ENCODE measurements around the gene PLAGL2. TPM values are rescaled to one million over a fixed set of nuclear protein-coding genes. Genes with fewer than 3 reads are reported as not detected.
A peak's percentile ranks its signal among the peaks of the same experiment; 100 is the strongest.

The PLAGL2 gene
- total RNA-seq, 1 donor from 2014 or later: 126 TPM

GRCh38 chr20:32237419-32237818, 29.9 kb upstream of the PLAGL2 start:
- no peaks in the 10 kb centered on the region for H3K9me3 Mint-ChIP-seq
- no peaks in the 10 kb centered on the region for H3K27me3 Mint-ChIP-seq (ENCODE audit: low read depth)
- no peak overlapping the region for H3K4me3 Mint-ChIP-seq (ENCODE audit: low read depth)
- peak overlapping the region; percentile 39 for H3K27ac Mint-ChIP-seq
- no peak for DNase-seq (ENCODE audit: low spot score)
- intact Hi-C loops (cut with micrococcal nuclease): no loop called here
- H3K4me1 Mint-ChIP-seq (ENCODE audit: low read depth): peaks cover 28% of the 10 kb centered on the region
- H3K36me3 Mint-ChIP-seq (ENCODE audit: low read depth): peaks cover 47% of the 10 kb centered on the region

GRCh38 chr20:32236819-32237218, 29.3 kb upstream of the PLAGL2 start:
- H3K4me3 Mint-ChIP-seq (ENCODE audit: low read depth): no peak overlapping the region
- H3K9me3 Mint-ChIP-seq: no peaks in the 10 kb centered on the region
- intact Hi-C loops (cut with micrococcal nuclease): loop anchor here (1.0 kb wide), 1 partner anchor 32 kb away; no protein-coding TSS in a partner anchor
- peaks cover 52% of the 10 kb centered on the region for H3K36me3 Mint-ChIP-seq (ENCODE audit: low read depth)
- peaks cover 34% of the 10 kb centered on the region for H3K4me1 Mint-ChIP-seq (ENCODE audit: low read depth)
- no peaks in the 10 kb centered on the region for H3K27me3 Mint-ChIP-seq (ENCODE audit: low read depth)
- peak overlapping the region; percentile 39 for H3K27ac Mint-ChIP-seq
- no peak for DNase-seq (ENCODE audit: low spot score)

- intact Hi-C loops (cut with micrococcal nuclease): loop anchor here (1.0 kb wide), 1 partner anchor 33 kb away; no protein-coding TSS in a partner anchor
- H3K27me3 Mint-ChIP-seq (ENCODE audit: low read depth): no peaks in the 10 kb centered on the region
- DNase-seq (ENCODE audit: low spot score): no peak
- peak overlapping the region; percentile 49 for H3K27ac Mint-ChIP-seq
- H3K4me3 Mint-ChIP-seq (ENCODE audit: low read depth): no peak overlapping the region
- no peaks in the 10 kb centered on the region for H3K9me3 Mint-ChIP-seq
- H3K36me3 Mint-ChIP-seq (ENCODE audit: low read depth): peaks cover 59% of the 10 kb centered on the region
- H3K4me1 Mint-ChIP-seq (ENCODE audit: low read depth): peaks cover 42% of the 10 kb centered on the region
Measured at GRCh38 chr20:32236048-32236533, 28.5 kb upstream of the PLAGL2 start.

- peaks cover 65% of the 10 kb centered on the region for H3K36me3 Mint-ChIP-seq (ENCODE audit: low read depth)
- no peak overlapping the region for H3K4me3 Mint-ChIP-seq (ENCODE audit: low read depth)
- H3K27me3 Mint-ChIP-seq (ENCODE audit: low read depth): no peaks in the 10 kb centered on the region
- H3K9me3 Mint-ChIP-seq: no peaks in the 10 kb centered on the region
- peak overlapping the region; percentile 62 for H3K27ac Mint-ChIP-seq
- DNase-seq (ENCODE audit: low spot score): no peak
- H3K4me1 Mint-ChIP-seq (ENCODE audit: low read depth): peaks cover 47% of the 10 kb centered on the region
- intact Hi-C loops (cut with micrococcal nuclease): loop anchor here (1.0 kb wide), 1 partner anchor 34 kb away; no protein-coding TSS in a partner anchor
Measured at GRCh38 chr20:32235331-32236047, 27.9 kb upstream of the PLAGL2 start.

- peak overlapping the region; percentile 38 for H3K27ac Mint-ChIP-seq
Measured at GRCh38 chr20:32234135-32234808, 26.7 kb upstream of the PLAGL2 start.

GRCh38 chr20:32233286-32233685, 25.7 kb upstream of the PLAGL2 start:
- Mint-ChIP-seq H3K4me3 (ENCODE audit: low read depth) (peak overlapping the region; percentile 5), H3K27ac (peak overlapping the region; percentile 97), H3K4me1 (ENCODE audit: low read depth) (peaks cover 38% of the 10 kb centered on the region), H3K36me3 (ENCODE audit: low read depth) (peaks cover 80% of the 10 kb centered on the region), H3K9me3 (no peaks in the 10 kb centered on the region), H3K27me3 (ENCODE audit: low read depth) (no peaks in the 10 kb centered on the region)
- intact Hi-C loops (cut with micrococcal nuclease): loop anchor here (5.0 kb wide), 1 partner anchor 124 kb away; the partner anchor contains the start of gene ASXL1
- no peak for DNase-seq (ENCODE audit: low spot score)

More at GRCh38 chr20:32234135-32234808, 26.7 kb upstream of the PLAGL2 start:
- Mint-ChIP-seq H3K4me3 (ENCODE audit: low read depth) (no peak overlapping the region), H3K9me3 (no peaks in the 10 kb centered on the region), H3K4me1 (ENCODE audit: low read depth) (peaks cover 38% of the 10 kb centered on the region), H3K36me3 (ENCODE audit: low read depth) (peaks cover 70% of the 10 kb centered on the region), H3K27me3 (ENCODE audit: low read depth) (no peaks in the 10 kb centered on the region)
- intact Hi-C loops (cut with micrococcal nuclease): loop anchor here (5.0 kb wide), 1 partner anchor 123 kb away; the partner anchor contains the start of gene ASXL1
- no peak for DNase-seq (ENCODE audit: low spot score)

- Mint-ChIP-seq H3K4me3 (ENCODE audit: low read depth) (peak overlapping the region; percentile 69), H3K27ac (peak overlapping the region; percentile 97), H3K9me3 (no peaks in the 10 kb centered on the region), H3K4me1 (ENCODE audit: low read depth) (peaks cover 38% of the 10 kb centered on the region), H3K36me3 (ENCODE audit: low read depth) (peaks cover 86% of the 10 kb centered on the region), H3K27me3 (ENCODE audit: low read depth) (no peaks in the 10 kb centered on the region)
- no peak for DNase-seq (ENCODE audit: low spot score)
- intact Hi-C loops (cut with micrococcal nuclease): loop anchor here (1.0 to 5.0 kb wide), 5 partner anchors 17 to 125 kb away; partner anchors contain the start of genes ASXL1, PLAGL2 and POFUT1
Measured at GRCh38 chr20:32232326-32232886, 24.9 kb upstream of the PLAGL2 start.

- intact Hi-C loops (cut with micrococcal nuclease): loop anchor here (1.0 to 5.0 kb wide), 5 partner anchors 17 to 125 kb away; partner anchors contain the start of genes ASXL1, PLAGL2 and POFUT1
Measured at GRCh38 chr20:32231847-32232246, 24.3 kb upstream of the PLAGL2 start.

GRCh38 chr20:32231245-32231644, 23.7 kb upstream of the PLAGL2 start:
- no peak overlapping the region for H3K4me3 Mint-ChIP-seq (ENCODE audit: low read depth)
- peaks cover 86% of the 10 kb centered on the region for H3K36me3 Mint-ChIP-seq (ENCODE audit: low read depth)
- no peaks in the 10 kb centered on the region for H3K9me3 Mint-ChIP-seq
- intact Hi-C loops (cut with micrococcal nuclease): loop anchor here (5.0 kb wide), 1 partner anchor 126 kb away; the partner anchor contains the start of gene ASXL1
- H3K27ac Mint-ChIP-seq: peak overlapping the region; percentile 97
- no peaks in the 10 kb centered on the region for H3K27me3 Mint-ChIP-seq (ENCODE audit: low read depth)
- peaks cover 38% of the 10 kb centered on the region for H3K4me1 Mint-ChIP-seq (ENCODE audit: low read depth)
- no peak for DNase-seq (ENCODE audit: low spot score)

More at GRCh38 chr20:32231847-32232246, 24.3 kb upstream of the PLAGL2 start:
- peak overlapping the region; percentile 69 for H3K4me3 Mint-ChIP-seq (ENCODE audit: low read depth)
- DNase-seq (ENCODE audit: low spot score): peak; percentile 20
- H3K27me3 Mint-ChIP-seq (ENCODE audit: low read depth): no peaks in the 10 kb centered on the region
- H3K4me1 Mint-ChIP-seq (ENCODE audit: low read depth): peaks cover 38% of the 10 kb centered on the region
- H3K27ac Mint-ChIP-seq: peak overlapping the region; percentile 97
- no peaks in the 10 kb centered on the region for H3K9me3 Mint-ChIP-seq
- H3K36me3 Mint-ChIP-seq (ENCODE audit: low read depth): peaks cover 84% of the 10 kb centered on the region

- H3K4me3 Mint-ChIP-seq (ENCODE audit: low read depth): no peak overlapping the region
- H3K4me1 Mint-ChIP-seq (ENCODE audit: low read depth): peaks cover 37% of the 10 kb centered on the region
- intact Hi-C loops (cut with micrococcal nuclease): loop anchor here (5.0 kb wide), 1 partner anchor 127 kb away; the partner anchor contains the start of gene ASXL1
- no peaks in the 10 kb centered on the region for H3K27me3 Mint-ChIP-seq (ENCODE audit: low read depth)
- DNase-seq (ENCODE audit: low spot score): no peak
- H3K27ac Mint-ChIP-seq: peak overlapping the region; percentile 97
- H3K36me3 Mint-ChIP-seq (ENCODE audit: low read depth): peaks cover 85% of the 10 kb centered on the region
- H3K9me3 Mint-ChIP-seq: no peaks in the 10 kb centered on the region
Measured at GRCh38 chr20:32230707-32231106, 23.2 kb upstream of the PLAGL2 start.

- H3K4me3 Mint-ChIP-seq (ENCODE audit: low read depth): no peak overlapping the region
- peaks cover 80% of the 10 kb centered on the region for H3K36me3 Mint-ChIP-seq (ENCODE audit: low read depth)
- intact Hi-C loops (cut with micrococcal nuclease): no loop called here
- no peak for DNase-seq (ENCODE audit: low spot score)
- H3K27me3 Mint-ChIP-seq (ENCODE audit: low read depth): no peaks in the 10 kb centered on the region
- no peak overlapping the region for H3K27ac Mint-ChIP-seq
- peaks cover 31% of the 10 kb centered on the region for H3K4me1 Mint-ChIP-seq (ENCODE audit: low read depth)
- no peaks in the 10 kb centered on the region for H3K9me3 Mint-ChIP-seq
Measured at GRCh38 chr20:32229251-32229747, 21.8 kb upstream of the PLAGL2 start.

All from activated T-helper 2 cell treated with anti-CD3 and anti-CD28 coated beads, Interferon-gamma antibody, Interleukin-2, Interleukin-4, amounts not matched to agents 10 μg/mL and 5 μg/mL and 100 μg/mL, durations not matched to agents 14 hours and 24 hours and 36 hours (primary cell).